Fibroblast of villous mesenchyme (primary cell): ENCODE results near the gene NXT1. TPM values are rescaled to one million over a fixed set of nuclear protein-coding genes. Genes with fewer than 3 reads are reported as not detected.
"Not testable (repeated sequence)": the region's sequence is repeated elsewhere in the genome, so short reads cannot be mapped to it uniquely, and the experiment has no call there.

Experiments
- DNase-seq: peaks from one replicate; pipeline ENCODE4 v3.0.0-alpha.2; 2010; ENCODE audit warnings: low read depth
- H3K4me3 ChIP-seq: 2 replicates; pipeline ENCODE4 v1.5.1; 2011; ENCODE audit warnings: low read depth, mild to moderate bottlenecking, low read length
- total RNA-seq: library from RNA; depleted of rRNA; stranded (reverse); fragments of >200 nt; gene quantifications from 2 replicates; pipeline ENCODE4 v1.2.3, GENCODE V29; 2012
- TF ChIP-seq, protein P1 (sequence below): IDR thresholded peaks from 2 replicates; pipeline ENCODE4 v1.5.1; 2012; ENCODE audit warnings: low read depth, mild to moderate bottlenecking, low read length; ENCODE audit not compliant: insufficient read depth

The NXT1 gene
- total RNA-seq, 1 donor, result 22.9 TPM

DNA sequence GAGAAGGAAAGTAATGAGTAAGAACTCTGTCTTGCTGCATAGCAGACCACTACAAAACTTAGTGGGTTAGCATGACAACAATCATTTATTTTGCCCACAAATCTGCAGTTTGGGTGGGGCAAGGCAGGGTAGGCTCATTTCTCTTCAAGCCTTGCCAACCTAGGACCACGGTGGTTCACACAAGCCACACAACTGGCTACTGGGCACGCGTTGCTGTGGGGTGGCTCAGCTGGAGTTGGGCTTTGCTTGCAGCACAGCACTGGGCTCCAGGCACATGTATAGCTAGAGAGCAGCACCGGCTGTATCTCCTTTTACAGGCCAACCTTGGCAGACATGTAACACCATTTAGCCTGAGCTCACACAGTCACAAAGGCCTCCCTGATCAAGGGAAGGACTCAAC lies 4.6 kb upstream of the NXT1 start:
- no peak for DNase-seq
- TF ChIP-seq, protein P1, sequence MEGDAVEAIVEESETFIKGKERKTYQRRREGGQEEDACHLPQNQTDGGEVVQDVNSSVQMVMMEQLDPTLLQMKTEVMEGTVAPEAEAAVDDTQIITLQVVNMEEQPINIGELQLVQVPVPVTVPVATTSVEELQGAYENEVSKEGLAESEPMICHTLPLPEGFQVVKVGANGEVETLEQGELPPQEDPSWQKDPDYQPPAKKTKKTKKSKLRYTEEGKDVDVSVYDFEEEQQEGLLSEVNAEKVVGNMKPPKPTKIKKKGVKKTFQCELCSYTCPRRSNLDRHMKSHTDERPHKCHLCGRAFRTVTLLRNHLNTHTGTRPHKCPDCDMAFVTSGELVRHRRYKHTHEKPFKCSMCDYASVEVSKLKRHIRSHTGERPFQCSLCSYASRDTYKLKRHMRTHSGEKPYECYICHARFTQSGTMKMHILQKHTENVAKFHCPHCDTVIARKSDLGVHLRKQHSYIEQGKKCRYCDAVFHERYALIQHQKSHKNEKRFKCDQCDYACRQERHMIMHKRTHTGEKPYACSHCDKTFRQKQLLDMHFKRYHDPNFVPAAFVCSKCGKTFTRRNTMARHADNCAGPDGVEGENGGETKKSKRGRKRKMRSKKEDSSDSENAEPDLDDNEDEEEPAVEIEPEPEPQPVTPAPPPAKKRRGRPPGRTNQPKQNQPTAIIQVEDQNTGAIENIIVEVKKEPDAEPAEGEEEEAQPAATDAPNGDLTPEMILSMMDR, result no peak
- H3K4me3 ChIP-seq, result no peak overlapping the region

DNA sequence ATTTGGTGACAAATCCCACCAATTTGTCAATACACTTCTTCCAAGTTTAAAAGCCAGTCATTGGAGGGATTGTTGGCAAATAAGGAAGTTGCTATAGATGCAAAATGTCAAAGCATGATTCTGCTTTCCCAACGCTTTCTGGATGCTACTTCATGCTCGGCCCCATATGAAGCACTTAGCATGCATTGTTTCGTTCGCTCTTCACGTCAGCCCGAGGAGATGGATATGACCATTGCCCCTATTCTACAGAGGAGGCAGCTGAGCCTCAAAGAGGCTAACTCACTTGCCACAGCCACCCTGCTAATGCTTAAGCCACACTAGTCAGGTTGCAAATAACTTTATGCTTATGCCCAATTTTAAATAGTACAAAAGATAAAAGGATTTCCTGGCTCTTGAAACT lies 2.8 kb upstream of the NXT1 start:
- DNase-seq, result no peak
- TF ChIP-seq, protein P1, result no peak
- no peak overlapping the region for H3K4me3 ChIP-seq

DNA sequence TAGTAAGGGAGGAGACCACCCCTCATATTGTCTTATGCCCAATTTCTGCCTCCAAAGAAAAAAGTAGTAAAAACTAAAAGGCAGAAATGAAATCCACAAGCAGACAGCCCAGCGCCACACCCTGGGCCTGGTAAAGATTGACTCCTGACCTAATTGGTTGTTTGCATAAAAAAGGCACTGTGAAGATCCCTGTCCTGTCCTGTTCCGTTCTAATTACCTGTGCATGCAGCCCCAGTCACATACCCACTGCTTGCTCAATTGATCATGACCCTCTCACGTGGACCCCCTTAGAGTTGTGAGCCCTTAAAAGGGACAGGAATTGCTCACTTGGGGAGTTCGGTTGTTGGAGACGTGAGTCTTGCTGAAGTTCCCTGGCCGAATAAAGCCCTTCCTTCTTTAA lies 2.1 kb upstream of the NXT1 start:
- not testable (repeated sequence) for DNase-seq, H3K4me3 ChIP-seq

DNA sequence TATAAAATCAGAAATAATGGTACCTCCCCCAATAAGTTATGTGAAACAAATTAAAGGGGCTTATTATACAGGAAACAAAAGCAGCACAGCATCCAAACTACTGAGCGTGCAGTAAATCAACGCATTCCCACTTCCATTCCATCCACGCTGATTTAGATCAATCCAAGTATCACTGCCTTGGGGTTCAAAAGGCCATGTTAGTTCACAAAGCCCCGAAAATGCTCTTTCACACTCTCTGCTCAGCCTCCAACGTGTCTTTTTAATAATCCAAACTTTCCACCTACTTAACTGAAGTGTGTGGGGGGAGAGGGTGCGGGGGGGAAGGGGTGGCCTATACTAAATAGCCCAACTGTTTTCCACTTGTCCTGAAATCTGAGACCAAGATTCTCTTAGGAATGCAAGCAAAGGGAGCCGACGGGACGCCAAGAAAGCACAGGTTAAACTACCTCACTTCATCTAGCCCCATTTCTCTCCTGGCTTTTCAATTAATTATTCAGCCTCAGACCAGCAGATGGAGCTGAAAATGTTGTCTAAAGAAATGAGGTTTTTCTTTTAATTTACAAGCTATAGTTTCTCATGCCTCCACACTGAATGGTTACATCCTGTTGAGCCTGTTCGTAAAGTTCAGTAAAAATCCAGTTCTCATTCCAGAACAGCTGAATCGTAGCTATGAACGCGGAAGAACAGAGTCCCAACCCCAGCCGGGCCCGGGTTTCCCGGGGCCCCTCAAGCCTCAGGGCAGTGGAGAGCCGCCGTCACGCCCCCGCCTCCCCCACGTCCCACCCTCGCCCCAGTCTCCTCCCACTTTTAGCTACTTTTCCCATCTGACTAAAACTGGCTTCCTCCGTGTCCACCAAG lies 1.0 kb upstream of the NXT1 start:
- peak overlapping the region; percentile 71 for H3K4me3 ChIP-seq
- TF ChIP-seq, protein P1, result peak; percentile 44
- no peak for DNase-seq

DNA sequence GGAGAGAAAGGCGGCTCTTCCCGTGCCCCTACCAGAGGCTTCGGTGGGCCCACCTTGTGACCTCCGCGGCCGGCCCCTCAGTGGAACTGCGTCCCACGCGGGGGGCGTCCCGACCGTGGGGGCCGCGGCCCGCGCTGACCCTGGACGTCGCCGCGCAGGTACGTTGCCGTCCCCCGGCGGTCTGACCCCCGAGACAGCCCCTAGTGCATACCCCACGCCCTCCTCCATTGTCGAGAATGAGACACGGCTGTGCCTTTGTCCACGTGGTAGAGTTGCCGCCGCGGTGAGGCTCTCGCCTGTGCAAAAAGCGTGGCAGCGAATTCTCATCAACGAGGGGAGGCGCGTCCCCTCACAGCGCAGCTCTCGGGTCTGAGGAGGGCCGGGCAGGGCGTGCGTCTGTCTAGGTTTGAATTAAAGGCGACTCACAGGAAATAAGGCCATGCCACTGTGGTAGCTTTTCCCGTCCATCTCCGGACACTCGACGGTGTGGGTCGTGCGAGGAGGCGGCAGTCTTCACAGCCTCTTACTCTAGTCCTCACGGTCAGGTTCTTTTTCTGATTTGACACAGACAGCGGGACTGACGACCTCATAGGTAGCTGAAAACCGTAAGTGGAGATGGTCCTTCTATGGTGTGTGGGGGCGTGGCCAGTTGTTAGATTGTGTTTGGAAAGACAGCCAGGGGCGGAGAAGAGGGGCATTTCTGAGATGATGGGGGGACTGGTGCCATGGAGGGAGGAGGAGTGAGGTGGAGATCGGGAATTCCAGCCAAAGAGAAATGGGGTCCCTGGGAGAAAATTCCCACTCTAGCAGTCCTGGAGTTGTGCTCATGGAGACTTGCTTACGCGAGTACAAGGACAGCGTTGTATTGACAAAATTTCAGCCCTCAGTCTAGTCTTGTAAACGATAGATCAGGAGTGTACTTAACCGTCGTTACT lies 580 bp downstream of the NXT1 start:
- TF ChIP-seq, protein P1, result no peak

DNA sequence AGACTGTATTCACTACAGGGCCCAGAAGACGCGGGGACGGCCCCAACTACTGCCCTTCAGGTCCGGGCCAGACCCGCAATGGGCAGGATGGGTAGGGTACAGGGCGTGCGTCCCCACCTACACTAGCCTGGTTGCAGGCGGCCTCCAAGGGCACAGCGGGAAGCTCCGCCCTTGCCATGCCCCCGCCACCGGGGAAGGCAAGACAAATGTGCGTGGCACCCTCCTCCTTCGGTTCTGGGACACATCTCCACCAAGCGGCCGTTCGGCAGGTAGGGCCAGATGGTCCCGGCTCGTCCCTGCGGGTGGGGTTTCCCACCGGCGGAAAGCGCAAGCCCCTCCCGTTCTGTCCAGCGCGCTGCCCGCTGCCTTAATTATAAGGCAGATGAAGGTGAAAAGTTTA lies 5.6 kb downstream of the NXT1 start:
- TF ChIP-seq, protein P1, result no peak
- no peak for DNase-seq
- no peak overlapping the region for H3K4me3 ChIP-seq

More for the DNA sequence above, 580 bp downstream of the NXT1 start:
- peak overlapping the region; percentile 71 for H3K4me3 ChIP-seq
- peak; percentile 60 for DNase-seq
